ENCODE results near the gene ADPRHL1.

ADPRHL1 gene

DNA sequence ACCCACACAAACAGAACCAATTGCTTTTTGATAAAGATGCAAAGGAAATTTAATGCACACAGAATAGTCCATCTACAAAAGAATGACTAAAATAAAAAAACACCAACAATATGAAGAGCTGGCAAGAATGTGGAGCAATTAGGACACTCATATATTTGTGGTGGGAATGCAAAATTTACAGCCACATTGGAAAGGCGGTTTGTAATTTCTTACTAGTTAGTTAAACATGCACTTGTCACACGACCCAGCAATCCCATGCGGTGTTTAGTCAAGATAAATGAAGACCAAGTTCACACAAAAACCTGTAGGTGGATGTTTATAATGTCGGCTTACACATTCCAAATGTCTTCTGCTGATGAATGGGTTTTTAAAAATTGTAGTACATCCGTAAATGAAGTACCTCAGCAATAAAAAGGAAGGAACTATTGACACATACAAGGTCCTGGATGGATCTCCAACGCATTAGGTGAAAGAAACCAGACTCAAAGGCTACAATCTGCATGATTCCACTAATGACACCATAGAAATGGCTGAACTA lies 94.6 kb downstream of the ADPRHL1 start:
- no peak for TF ChIP-seq CTCF (IDR thresholded peaks at IDR 0.05)

DNA sequence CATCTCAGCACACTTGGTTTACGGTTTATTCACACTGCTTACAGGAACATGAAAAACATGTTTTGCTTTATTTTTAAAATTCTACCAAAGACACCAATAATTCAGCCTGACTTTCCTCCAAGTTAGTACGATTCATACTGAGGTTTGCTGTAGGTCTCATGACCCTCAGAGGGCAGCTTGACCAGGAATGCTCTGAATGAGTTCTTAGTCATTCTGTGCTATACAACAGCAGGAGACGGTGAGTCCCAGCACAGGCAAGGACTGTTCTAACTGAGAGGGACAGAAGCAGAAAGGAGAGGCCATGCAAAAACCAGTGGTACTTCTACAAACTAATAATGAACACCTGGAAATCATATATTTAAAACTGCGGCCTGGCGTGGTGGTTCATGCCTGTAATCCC lies 95.8 kb downstream of the ADPRHL1 start:
- no peak for TF ChIP-seq CTCF (IDR thresholded peaks at IDR 0.05)

DNA sequence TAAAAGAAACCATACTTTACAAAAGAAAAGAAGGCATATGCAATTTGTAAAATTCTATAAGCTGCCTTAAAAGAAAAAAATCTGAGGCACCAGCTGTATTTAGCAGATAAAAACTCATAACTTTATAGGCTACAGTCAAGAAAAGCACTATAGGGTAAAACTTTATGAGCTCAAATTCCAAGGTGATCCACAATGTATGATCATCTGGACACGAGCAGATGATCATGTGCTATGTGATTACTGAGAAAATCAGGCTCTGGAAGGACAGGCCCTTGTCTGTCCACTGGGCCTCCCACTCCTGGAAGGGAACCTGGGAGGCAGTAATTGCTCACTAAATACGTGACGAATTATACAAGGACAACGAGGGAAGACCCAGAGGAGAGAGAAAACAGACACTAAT lies 96.7 kb downstream of the ADPRHL1 start:
- no peak for TF ChIP-seq CTCF (IDR thresholded peaks at IDR 0.05)

GRCh38 chr13:113355621-113356020 lies 97.7 kb downstream of the ADPRHL1 start:
- no peak for TF ChIP-seq CTCF (IDR thresholded peaks at IDR 0.05)

DNA sequence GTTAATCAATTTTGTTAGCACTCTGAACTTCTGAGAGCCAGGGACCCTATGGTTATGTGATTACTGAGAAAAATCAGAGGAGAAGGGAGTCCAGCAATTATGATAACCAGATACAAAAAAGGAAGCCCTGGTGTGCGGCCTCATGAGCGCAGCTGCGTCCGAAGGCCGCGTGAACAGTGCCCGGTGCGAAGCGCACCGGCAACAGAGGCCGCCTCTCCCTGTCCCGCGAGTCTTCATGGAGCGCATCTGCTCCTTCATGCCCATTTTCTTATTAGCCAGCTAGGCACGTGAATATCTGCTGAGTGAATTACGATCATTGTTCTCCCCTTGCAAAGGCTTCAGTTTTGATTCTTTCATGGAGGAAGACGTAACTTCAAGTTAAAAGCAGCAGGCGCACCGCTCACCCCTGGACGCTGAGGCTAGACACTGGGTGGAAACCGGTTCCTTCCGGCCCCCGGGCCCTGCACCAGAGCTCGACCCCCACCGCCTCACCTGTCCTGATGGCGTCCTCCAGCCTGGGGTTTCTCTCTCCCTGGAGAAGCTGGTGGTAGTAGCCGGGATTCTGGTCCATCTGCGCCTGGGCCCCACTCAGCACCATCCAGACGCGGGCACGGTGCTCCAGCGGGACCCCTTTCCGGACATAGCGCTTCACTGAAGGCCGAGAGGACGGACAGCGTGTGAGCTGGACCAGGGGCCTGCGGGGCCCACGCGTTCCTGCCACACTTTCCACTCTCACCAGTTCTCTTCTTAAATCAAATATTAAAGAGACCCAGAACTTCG lies 98.3 kb downstream of the ADPRHL1 start:
- TF ChIP-seq CTCF (IDR thresholded peaks at IDR 0.05), result no peak

DNA sequence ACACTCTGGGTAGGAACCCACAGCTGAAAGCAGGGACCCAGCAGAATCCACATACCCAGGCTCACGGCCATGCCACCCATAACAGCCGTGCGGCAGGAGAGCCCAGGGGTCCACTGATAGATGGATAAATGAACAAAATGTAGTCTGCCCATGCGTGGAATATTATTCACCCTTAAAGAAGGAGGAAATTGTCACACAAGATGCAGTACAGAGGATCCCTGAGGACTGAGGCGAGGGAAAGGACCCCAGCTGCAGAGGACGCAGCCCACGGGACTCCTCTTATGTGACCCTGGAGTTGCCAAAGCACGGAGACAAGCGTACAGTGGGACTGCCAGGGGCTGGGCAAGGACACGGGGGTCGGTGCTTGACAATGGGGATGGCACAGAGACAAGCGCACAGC lies 100.0 kb downstream of the ADPRHL1 start:
- TF ChIP-seq CTCF (IDR thresholded peaks at IDR 0.05), result no peak

GRCh38 chr13:113351514-113352026 lies 101.7 kb downstream of the ADPRHL1 start:
- no peak for TF ChIP-seq CTCF (IDR thresholded peaks at IDR 0.05)
